ENCODE data around the gene GPR176.

The GPR176 gene

GRCh38 chr15:39942101-39942752 lies 22.2 kb upstream of the GPR176 start:
- Histone ChIP-seq H4K20me1 (ENCODE audit: insufficient read depth, low read length, poor library complexity, severe bottlenecking) (no peaks in the 10 kb centered on the region), H3K9ac (ENCODE audit: low read depth, low read length, poor library complexity, severe bottlenecking) (no peak overlapping the region), H2AFZ (ENCODE audit: low read length) (no peak overlapping the region), H3K9me3 (ENCODE audit: insufficient read depth, low read depth, low read length) (no peaks in the 10 kb centered on the region), H3K36me3 (ENCODE audit: insufficient read depth, low read length) (peaks cover 24% of the 10 kb centered on the region; the same call in 1 of the 2 replicates), H3K9me2 (replicated peaks; ENCODE audit: low read depth, low read length) (no peaks in the 10 kb centered on the region), H3K27me3 (ENCODE audit: insufficient read depth, low read length, poor library complexity, severe bottlenecking) (no peaks in the 10 kb centered on the region), H3K4me1 (ENCODE audit: insufficient read depth, low read length, poor library complexity, severe bottlenecking) (peaks cover 23% of the 10 kb centered on the region), H3K4me2 (ENCODE audit: low read depth, low read length, poor library complexity, severe bottlenecking) (no peak overlapping the region), H3K79me2 (ENCODE audit: insufficient read depth, low read length) (no peaks in the 10 kb centered on the region), H3F3A (ENCODE audit: low read depth) (0 out of 2 replicates have a peak, but pooled peaks cover under 1% of the 10 kb centered on the region), H3K4me3 (ENCODE audit: low read length, poor library complexity, severe bottlenecking) (no peak overlapping the region)
- TF ChIP-seq CTCF (conservative IDR thresholded peaks at IDR 0.05; ENCODE audit: low read length), result no peak
- no peak for TF ChIP-seq EZH2phosphoT487 (IDR thresholded peaks at IDR 0.05; ENCODE audit: borderline replicate concordance)

GRCh38 chr15:39939487-39940452 lies 19.7 kb upstream of the GPR176 start:
- H3K36me3 ChIP-seq (ENCODE audit: insufficient read depth, low read length), result 0 out of 2 replicates have a peak, but pooled peaks cover 7% of the 10 kb centered on the region
- TF ChIP-seq EZH2phosphoT487 (IDR thresholded peaks at IDR 0.05; ENCODE audit: borderline replicate concordance) (no peak), CTCF (conservative IDR thresholded peaks at IDR 0.05; ENCODE audit: low read length) (no peak)
- H3K79me2 ChIP-seq (ENCODE audit: insufficient read depth, low read length), result peaks cover 2% of the 10 kb centered on the region
- no peak overlapping the region for H3K9ac ChIP-seq (ENCODE audit: low read depth, low read length, poor library complexity, severe bottlenecking)
- no peaks in the 10 kb centered on the region for H3K9me2 ChIP-seq (replicated peaks; ENCODE audit: low read depth, low read length)
- H3K4me3 ChIP-seq (ENCODE audit: low read length, poor library complexity, severe bottlenecking), result no peak overlapping the region
- no peaks in the 10 kb centered on the region for H4K20me1 ChIP-seq (ENCODE audit: insufficient read depth, low read length, poor library complexity, severe bottlenecking)
- no peak overlapping the region for H2AFZ ChIP-seq (ENCODE audit: low read length)
- H3K27me3 ChIP-seq (ENCODE audit: insufficient read depth, low read length, poor library complexity, severe bottlenecking), result no peaks in the 10 kb centered on the region
- no peaks in the 10 kb centered on the region for H3K9me3 ChIP-seq (ENCODE audit: insufficient read depth, low read depth, low read length)
- no peaks in the 10 kb centered on the region for H3F3A ChIP-seq (ENCODE audit: low read depth)
- peaks cover 43% of the 10 kb centered on the region for H3K4me1 ChIP-seq (ENCODE audit: insufficient read depth, low read length, poor library complexity, severe bottlenecking)
- H3K4me2 ChIP-seq (ENCODE audit: low read depth, low read length, poor library complexity, severe bottlenecking), result no peak overlapping the region

- Histone ChIP-seq H3K9me3 (ENCODE audit: insufficient read depth, low read depth, low read length) (no peaks in the 10 kb centered on the region), H3K4me1 (ENCODE audit: insufficient read depth, low read length, poor library complexity, severe bottlenecking) (peaks cover 45% of the 10 kb centered on the region), H3K27me3 (ENCODE audit: insufficient read depth, low read length, poor library complexity, severe bottlenecking) (no peaks in the 10 kb centered on the region), H3K4me3 (ENCODE audit: low read length, poor library complexity, severe bottlenecking) (peak overlapping the region; percentile 15), H4K20me1 (ENCODE audit: insufficient read depth, low read length, poor library complexity, severe bottlenecking) (no peaks in the 10 kb centered on the region), H2AFZ (ENCODE audit: low read length) (no peak overlapping the region), H3F3A (ENCODE audit: low read depth) (no peaks in the 10 kb centered on the region), H3K79me2 (ENCODE audit: insufficient read depth, low read length) (peaks cover 10% of the 10 kb centered on the region), H3K9me2 (replicated peaks; ENCODE audit: low read depth, low read length) (no peaks in the 10 kb centered on the region), H3K36me3 (ENCODE audit: insufficient read depth, low read length) (0 out of 2 replicates have a peak, but pooled peaks cover 4% of the 10 kb centered on the region), H3K4me2 (ENCODE audit: low read depth, low read length, poor library complexity, severe bottlenecking) (peak overlapping the region; percentile 28), H3K9ac (ENCODE audit: low read depth, low read length, poor library complexity, severe bottlenecking) (no peak overlapping the region)
- TF ChIP-seq EZH2phosphoT487 (IDR thresholded peaks at IDR 0.05; ENCODE audit: borderline replicate concordance) (no peak), CTCF (conservative IDR thresholded peaks at IDR 0.05; ENCODE audit: low read length) (no peak)
Observed at GRCh38 chr15:39937696-39938095, 17.6 kb upstream of the GPR176 start.
